NAMALWA (cell line): ENCODE data around the gene GALE.
"Not testable (repeated sequence)": the region's sequence is repeated elsewhere in the genome, so short reads cannot be mapped to it uniquely, and the experiment has no call there.

Source experiments
- DNase-seq: peaks from one replicate; pipeline ENCODE4 v3.0.0-alpha.2; 2015; ENCODE audit warnings: low spot score

Gene GALE

GRCh38 chr1:23792151-23792945 lies 8.2 kb downstream of the GALE start:
- DNase-seq = no peak

- no peak for DNase-seq
Observed at GRCh38 chr1:23791516-23792047, 9.0 kb downstream of the GALE start.

- peak; percentile 91 for DNase-seq
Observed at GRCh38 chr1:23790696-23791515, 9.6 kb downstream of the GALE start, which contains the start of gene LYPLA2. Gene LYPLA2, plus strand, starts transcription at chr1:23791145. Its CDS starts 1,538 bp downstream, at chr1:23792683.

- no peak for DNase-seq
Observed at GRCh38 chr1:23788695-23789094, 11.9 kb downstream of the GALE start.

- no peak for DNase-seq
Observed at GRCh38 chr1:23787701-23788100, 12.9 kb downstream of the GALE start.

GRCh38 chr1:23784846-23785245 lies 15.7 kb downstream of the GALE start:
- no peak for DNase-seq

GRCh38 chr1:23783141-23783540 lies 17.4 kb downstream of the GALE start:
- DNase-seq = not testable (repeated sequence)

- DNase-seq = no peak
Observed at GRCh38 chr1:23779826-23780371, 20.7 kb downstream of the GALE start.

GRCh38 chr1:23777979-23778814 lies 22.4 kb downstream of the GALE start, which contains the start of gene PITHD1:
Gene PITHD1, plus strand, starts transcription at chr1:23778418. Its CDS starts 98 bp downstream, at chr1:23778516.
- peak; percentile 92 for DNase-seq

GRCh38 chr1:23776217-23776616 lies 24.3 kb downstream of the GALE start:
- DNase-seq = no peak

- DNase-seq = no peak
Observed at GRCh38 chr1:23774174-23774880, 26.2 kb downstream of the GALE start.

- no peak for DNase-seq
Observed at GRCh38 chr1:23772854-23773242, 27.7 kb downstream of the GALE start.

GRCh38 chr1:23772049-23772853 lies 28.3 kb downstream of the GALE start:
- peak; percentile 91 for DNase-seq

- no peak for DNase-seq
Observed at GRCh38 chr1:23768733-23769132, 31.8 kb downstream of the GALE start.

- no peak for DNase-seq
Observed at GRCh38 chr1:23763041-23763577, 37.4 kb downstream of the GALE start.

GRCh38 chr1:23759277-23759676 lies 41.3 kb downstream of the GALE start:
- DNase-seq = no peak

GRCh38 chr1:23757812-23758211 lies 42.7 kb downstream of the GALE start:
- DNase-seq = no peak

- no peak for DNase-seq
Observed at GRCh38 chr1:23756676-23757075, 43.9 kb downstream of the GALE start.

- DNase-seq = no peak
Observed at GRCh38 chr1:23752909-23753308, 47.6 kb downstream of the GALE start.

GRCh38 chr1:23751815-23752200 lies 48.7 kb downstream of the GALE start:
- no peak for DNase-seq
